GM19099 (cell line): ENCODE results near the gene PLCL2.

Source experiments
- POLR2A ChIP-seq: IDR thresholded peaks from 3 replicates; pipeline ENCODE4 v1.6.1; 2011; ENCODE audit warnings: low read depth; ENCODE audit not compliant: insufficient read length; ENCODE audit errors: extremely low read depth

PLCL2 gene

DNA sequence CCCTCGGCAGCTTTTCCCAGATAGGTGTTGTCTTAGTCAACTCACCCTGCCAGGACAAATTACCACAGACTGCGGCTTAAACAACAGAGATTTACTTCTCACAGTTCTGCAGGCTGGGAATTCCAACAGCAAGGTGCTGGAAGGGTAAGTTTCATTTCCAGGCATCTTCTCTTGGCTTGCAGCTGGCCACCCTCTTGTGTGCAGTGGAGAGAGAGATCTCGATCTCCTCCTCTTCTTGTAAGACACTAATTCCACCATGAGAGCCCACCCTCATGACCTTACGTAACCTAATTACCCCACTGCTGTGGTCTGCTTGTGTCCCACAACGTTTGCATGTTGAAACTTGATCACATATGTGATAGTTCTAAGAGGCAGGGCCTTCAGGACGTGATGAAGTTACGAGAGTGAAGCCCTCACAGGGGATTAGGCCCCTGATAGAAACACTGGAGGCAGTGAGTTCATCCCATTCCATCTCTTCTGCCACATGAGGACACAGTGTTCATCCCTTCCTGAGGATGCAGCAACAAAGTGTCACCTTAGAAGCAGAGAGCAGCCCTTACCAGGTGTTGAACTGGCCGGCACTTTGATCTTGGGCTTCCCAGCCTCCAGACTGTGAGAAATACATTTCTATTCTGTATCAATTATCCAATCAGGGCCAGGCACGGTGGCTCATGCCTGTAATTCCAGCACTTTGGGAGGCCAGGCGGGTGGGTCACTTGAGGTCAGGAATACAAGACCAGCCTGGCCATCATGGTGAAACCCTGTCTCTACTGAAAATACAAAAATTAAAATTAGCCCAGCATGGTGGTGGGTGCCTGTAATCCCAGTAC lies 247.7 kb downstream of the PLCL2 start:
- no peak for TF ChIP-seq POLR2A

- no peak for TF ChIP-seq POLR2A
Observed at GRCh38 chr3:17133632-17134545, 249.1 kb downstream of the PLCL2 start.

GRCh38 chr3:17135696-17136095 lies 250.9 kb downstream of the PLCL2 start:
- TF ChIP-seq POLR2A = no peak

DNA sequence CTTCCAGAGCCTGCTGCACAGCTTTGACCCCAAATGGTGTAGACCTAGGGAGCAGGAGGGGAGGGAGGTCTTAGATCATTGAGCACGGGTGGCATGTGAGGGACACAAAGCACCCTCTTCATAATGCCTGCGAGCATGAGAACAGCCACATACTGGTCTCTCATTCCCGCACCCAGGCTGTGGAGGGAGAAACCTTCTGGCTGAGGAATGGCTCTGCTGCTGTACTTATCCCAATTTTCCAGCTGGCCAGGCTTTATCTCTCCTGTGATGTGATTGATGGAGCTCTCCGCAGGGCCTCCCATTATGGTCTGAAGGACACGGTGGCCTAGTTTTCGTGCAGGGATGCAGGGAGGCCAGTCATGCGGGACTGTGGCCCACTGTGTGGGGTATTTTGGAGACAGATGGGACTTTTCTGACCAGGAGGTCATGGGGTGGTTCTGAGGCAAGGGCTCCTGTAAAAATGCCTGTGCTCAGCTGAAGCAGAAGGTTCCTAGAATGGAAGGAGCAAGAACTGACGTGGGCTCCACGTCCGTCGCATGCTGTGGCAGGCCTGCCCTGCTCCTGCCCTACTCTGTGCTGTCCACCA lies 251.5 kb downstream of the PLCL2 start:
- no peak for TF ChIP-seq POLR2A

- TF ChIP-seq POLR2A = no peak
Observed at GRCh38 chr3:17137321-17137826, 252.6 kb downstream of the PLCL2 start.

- no peak for TF ChIP-seq POLR2A
Observed at GRCh38 chr3:17138246-17139039, 253.7 kb downstream of the PLCL2 start.
